A549 (cell line): ENCODE data around the gene B9D1. TPM values are rescaled to one million over a fixed set of nuclear protein-coding genes. Genes with fewer than 3 reads are reported as not detected.

Experiments used
- ATAC-seq, 2 experiments: fragments of 200-7000 bp in 1 of 2; fragments of >200 bp in 1 of 2; cut with Nextera tagmentation in 1 of 2; cut with Tn5 transposase in 1 of 2; 3 replicates each; pipeline versions ENCODE4 v1.8.0 to v1.9.1; 2018 to 2020; ENCODE audit warnings: mild to moderate bottlenecking in 1 of 2, moderate library complexity in 1 of 2
- CTCF ChIA-PET: fragments of 300-600 bp; sonication (Branson Sonifier 250); formaldehyde crosslinking; extraction: SDS; loops from one replicate; lab custom pipeline; 2021; ENCODE audit warnings: antibody characterized with exemption, inconsistent platforms; lab: Yijun Ruan, JAX
- POLR2A ChIA-PET: fragments of 350-600 bp; formaldehyde crosslinking; extraction: SDS; loops from one replicate; lab custom pipeline; 2021; ENCODE audit warnings: antibody characterized with exemption, inconsistent platforms; lab: Yijun Ruan, JAX
- DNase-seq, 2 experiments: peaks; one replicate each; pipeline versions ENCODE4 v3.0.0 to v3.0.0-alpha.2; 2011 to 2016; ENCODE audit warnings: low read depth in 1 of 2, low spot score in 1 of 2
- FAIRE-seq: peaks from 2 replicates; lab custom pipeline; 2011; peaks lifted over from hg19 to GRCh38; lab: Jason Lieb, UNC
- H3K27ac ChIP-seq, 2 experiments: fragments of >200 bp; sonication (Bioruptor Twin); formaldehyde crosslinking; 3 replicates each; pipeline ENCODE4 v1.5.1; 2016 to 2017
- H3K4me1 ChIP-seq: fragments of >200 bp; sonication (Bioruptor Twin); formaldehyde crosslinking; 3 replicates; pipeline ENCODE4 v1.6.1; 2016
- H3K4me2 ChIP-seq: fragments of >200 bp; sonication (Bioruptor Twin); formaldehyde crosslinking; 3 replicates; pipeline ENCODE4 v1.6.1; 2016
- H3K4me3 ChIP-seq: fragments of >200 bp; sonication (Bioruptor Twin); formaldehyde crosslinking; 3 replicates; pipeline ENCODE4 v1.5.1; 2016
- H3K9me3 ChIP-seq: fragments of >200 bp; sonication (Bioruptor Twin); formaldehyde crosslinking; 3 replicates; pipeline ENCODE4 v1.6.1; 2016
- CBX2 ChIP-seq: fragments of 200-600 bp; sonication (generic); IDR thresholded peaks from 2 replicates; pipeline ENCODE4 v1.6.1; 2016; ENCODE audit warnings: low read depth, mild to moderate bottlenecking, borderline replicate concordance
- EHMT2 ChIP-seq: fragments of 200-600 bp; sonication (generic); IDR thresholded peaks from 2 replicates; pipeline ENCODE4 v1.6.1; 2016; ENCODE audit warnings: antibody characterized with exemption, low read depth, mild to moderate bottlenecking, moderate library complexity
- ELK1 ChIP-seq: fragments of 150-350 bp; IDR thresholded peaks from 2 replicates; pipeline ENCODE4 v1.6.1; 2014; ENCODE audit warnings: low read depth, mild to moderate bottlenecking, low read length
- ESRRA ChIP-seq: fragments of 150-350 bp; IDR thresholded peaks from 2 replicates; pipeline ENCODE4 v1.6.1; 2014; ENCODE audit warnings: mild to moderate bottlenecking, low read length, borderline replicate concordance
- FOSL2 ChIP-seq, 2 experiments: fragments of 450-650 bp in 1 of 2; fragments of >200 bp in 1 of 2; sonication (Bioruptor Twin) in 1 of 2; formaldehyde crosslinking; IDR thresholded peaks; 2 replicates each; pipeline versions ENCODE4 v1.5.0 to v1.6.1; 2016 to 2020; ENCODE audit warnings: mild to moderate bottlenecking in 1 of 2, moderate library complexity in 1 of 2
- FOXS1 ChIP-seq: fragments of 250-450 bp; sonication (Bioruptor Pico); IDR thresholded peaks from 2 replicates; pipeline ENCODE4 v1.5.0; 2020; ENCODE audit warnings: mild to moderate bottlenecking, moderate library complexity
- HDAC2 ChIP-seq: fragments of 200-600 bp; sonication (generic); IDR thresholded peaks from 2 replicates; pipeline ENCODE4 v1.6.1; 2016
- HOXB13 ChIP-seq: fragments of 250-450 bp; sonication (Bioruptor Pico); IDR thresholded peaks from 2 replicates; pipeline ENCODE4 v1.5.0; 2020; ENCODE audit warnings: low read depth, mild to moderate bottlenecking, moderate library complexity
- JUN ChIP-seq, 2 experiments: fragments of >200 bp; sonication (Bioruptor Twin); formaldehyde crosslinking; IDR thresholded peaks; 2 replicates in 1 of 2; 3 replicates in 1 of 2; pipeline ENCODE4 v1.6.1; 2016 to 2017
- JUNB ChIP-seq: fragments of >200 bp; sonication (Bioruptor Twin); formaldehyde crosslinking; IDR thresholded peaks from 2 replicates; pipeline ENCODE4 v1.6.1; 2016
- MYC ChIP-seq: IDR thresholded peaks from 2 replicates; pipeline ENCODE4 v1.6.1; 2012; ENCODE audit warnings: mild to moderate bottlenecking, inconsistent platforms, low read length, improper control_type of control experiment, borderline replicate concordance
- NR3C1 ChIP-seq: fragments of >200 bp; sonication (Bioruptor Twin); formaldehyde crosslinking; IDR thresholded peaks from 3 replicates; pipeline ENCODE4 v1.6.1; 2017
- PHF8 ChIP-seq: fragments of 200-600 bp; sonication (generic); IDR thresholded peaks from 2 replicates; pipeline ENCODE4 v1.6.1; 2016; ENCODE audit warnings: low read depth, mild to moderate bottlenecking, antibody characterized with exemption, moderate library complexity, borderline replicate concordance
- POLR2AphosphoS2 ChIP-seq: conservative IDR thresholded peaks from 2 replicates; pipeline ENCODE4 v1.6.1; 2012; ENCODE audit warnings: low read length, improper control_type of control experiment, inconsistent platforms
- RAD21 ChIP-seq, 2 experiments: fragments of >200 bp in 1 of 2; sonication (Bioruptor Twin) in 1 of 2; formaldehyde crosslinking in 1 of 2; IDR thresholded peaks in 1 of 2; conservative IDR thresholded peaks in 1 of 2; 2 replicates in 1 of 2; 3 replicates in 1 of 2; pipeline ENCODE4 v1.6.1; 2012 to 2018; ENCODE audit warnings: inconsistent platforms in 1 of 2
- RCOR1 ChIP-seq: fragments of 150-350 bp; IDR thresholded peaks from 2 replicates; pipeline ENCODE4 v1.6.1; 2014; ENCODE audit warnings: antibody characterized with exemption, low read length, low read depth
- RFX5 ChIP-seq: fragments of 450-650 bp; IDR thresholded peaks from 2 replicates; pipeline ENCODE4 v1.7.1; 2014; ENCODE audit warnings: antibody characterized with exemption, mild to moderate bottlenecking, moderate library complexity
- SMC3 ChIP-seq: fragments of >200 bp; sonication (Bioruptor Twin); formaldehyde crosslinking; IDR thresholded peaks from 3 replicates; pipeline ENCODE4 v1.6.1; 2018; ENCODE audit warnings: inconsistent platforms
- TFCP2L1 ChIP-seq: fragments of 250-450 bp; sonication (Bioruptor Pico); IDR thresholded peaks from 2 replicates; pipeline ENCODE4 v1.5.0; 2021; ENCODE audit warnings: mild to moderate bottlenecking
- ZC3H11A ChIP-seq: fragments of 450-650 bp; IDR thresholded peaks from 2 replicates; pipeline ENCODE4 v1.6.1; 2014; ENCODE audit warnings: antibody characterized with exemption, mild to moderate bottlenecking
- ZFP36 ChIP-seq: fragments of 450-650 bp; IDR thresholded peaks from 2 replicates; pipeline ENCODE4 v1.6.1; 2014; ENCODE audit warnings: borderline replicate concordance; ENCODE audit not compliant: partially characterized antibody
- ZSCAN20 ChIP-seq: fragments of 250-450 bp; sonication (Bioruptor Pico); IDR thresholded peaks from 2 replicates; pipeline ENCODE4 v1.8.0; 2022; ENCODE audit warnings: mild to moderate bottlenecking, moderate library complexity
- WGBS: methylation state at CpG from one replicate; pipeline ENCODE4 v1.1.6; 2017; ENCODE audit errors: missing lambda C conversion rate; 5-methylcytosine and 5-hydroxymethylcytosine counted together
- polyA plus RNA-seq, 4 experiments: library from polyadenylated mRNA; depleted of rRNA in 3 of 4; stranded (reverse); fragments of >200 nt; fragmentation: RNase III in 1 of 4; extraction: RNeasy Plus Mini Kit Qiagen cat#74134 plus additional on column Dnase treatment in 1 of 4; gene quantifications; 2 replicates in 3 of 4; 3 replicates in 1 of 4; pipeline ENCODE4 v1.2.3, GENCODE V29; 2011 to 2017
- TF ChIP-seq, protein P1 (sequence below): fragments of 250-450 bp; sonication (Bioruptor Pico); IDR thresholded peaks from 2 replicates; pipeline ENCODE4 v1.5.0; 2021; ENCODE audit warnings: mild to moderate bottlenecking, moderate library complexity, borderline replicate concordance
- TF ChIP-seq, protein P2 (sequence below): fragments of 200-600 bp; sonication (generic); IDR thresholded peaks from 2 replicates; pipeline ENCODE4 v1.6.1; 2016; ENCODE audit warnings: antibody characterized with exemption, mild to moderate bottlenecking, moderate library complexity

B9D1 gene
- polyA plus RNA-seq, 2 of the 4 experiments (the other 2 are of a cell fraction) = 48.2 to 60.6 TPM

- H3K9me3 ChIP-seq = peaks cover 9% of the 10 kb centered on the region; the same call in 2 of the 3 replicates
- H3K4me3 ChIP-seq = no peak overlapping the region
- CTCF ChIA-PET = interaction anchor here (0.7 to 9.6 kb wide), 5 partner anchors 8 to 124 kb away, joined by 3 to 62 read pairs (median 5); no protein-coding TSS in a partner anchor
- FAIRE-seq (no peak), DNase-seq (no peak), ATAC-seq (no peak)
- H3K4me1 ChIP-seq = peaks cover 14% of the 10 kb centered on the region
- H3K4me2 ChIP-seq = no peak overlapping the region
- TF ChIP-seq RFX5 (no peak), POLR2AphosphoS2 (no peak), CBX2 (no peak), JUNB (no peak), RCOR1 (no peak), MYC (no peak), PHF8 (no peak), RAD21 (conservative IDR thresholded peaks at IDR 0.05 in 1 of 2, IDR thresholded peaks at IDR 0.05 in 1 of 2) (no peak), HDAC2 (no peak), EHMT2 (no peak), SMC3 (no peak), FOSL2 (IDR thresholded peaks at IDR 0.05) (no peak), FOSL2 (CRISPR knock-in tag; IDR thresholded peaks at IDR 0.05) (no peak), ZC3H11A (no peak), FOXS1 (no peak), HOXB13 (CRISPR knock-in tag) (no peak), ESRRA (no peak)
- TF ChIP-seq, protein P1, sequence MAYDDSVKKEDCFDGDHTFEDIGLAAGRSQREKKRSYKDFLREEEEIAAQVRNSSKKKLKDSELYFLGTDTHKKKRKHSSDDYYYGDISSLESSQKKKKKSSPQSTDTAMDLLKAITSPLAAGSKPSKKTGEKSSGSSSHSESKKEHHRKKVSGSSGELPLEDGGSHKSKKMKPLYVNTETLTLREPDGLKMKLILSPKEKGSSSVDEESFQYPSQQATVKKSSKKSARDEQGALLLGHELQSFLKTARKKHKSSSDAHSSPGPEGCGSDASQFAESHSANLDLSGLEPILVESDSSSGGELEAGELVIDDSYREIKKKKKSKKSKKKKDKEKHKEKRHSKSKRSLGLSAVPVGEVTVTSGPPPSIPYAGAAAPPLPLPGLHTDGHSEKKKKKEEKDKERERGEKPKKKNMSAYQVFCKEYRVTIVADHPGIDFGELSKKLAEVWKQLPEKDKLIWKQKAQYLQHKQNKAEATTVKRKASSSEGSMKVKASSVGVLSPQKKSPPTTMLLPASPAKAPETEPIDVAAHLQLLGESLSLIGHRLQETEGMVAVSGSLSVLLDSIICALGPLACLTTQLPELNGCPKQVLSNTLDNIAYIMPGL (CRISPR knock-in tag) = no peak
- POLR2A ChIA-PET = no interaction called here
- no peak overlapping the region for H3K27ac ChIP-seq
- WGBS = 95% methylated on average over 1 of the region's 1 CpG
These were observed 39.7 kb downstream of the B9D1 start for GRCh38 chr17:19322861-19323260.

DNA sequence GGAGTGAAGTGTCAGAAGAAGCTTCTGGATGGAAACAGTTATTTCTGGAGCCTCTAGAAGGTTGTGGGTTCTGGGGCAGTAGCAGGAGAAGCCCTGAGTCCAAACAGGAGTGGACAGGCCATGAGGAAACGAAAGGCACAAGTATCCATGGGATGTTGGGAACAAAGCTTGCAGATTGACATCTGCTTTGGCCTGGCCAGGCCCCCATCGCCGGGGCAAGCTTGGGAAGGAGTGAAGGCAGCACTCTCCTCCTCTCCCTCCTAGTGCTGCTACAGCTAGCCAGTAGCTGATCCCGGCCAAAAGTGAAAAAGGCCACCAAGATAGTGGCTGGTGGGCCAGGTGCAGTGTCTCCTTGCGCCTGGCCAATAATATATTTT, 40.4 kb downstream of the B9D1 start:
- no peak for TF ChIP-seq JUN (IDR thresholded peaks at IDR 0.05)
- TF ChIP-seq ZFP36 = no peak
- no peak for TF ChIP-seq ZSCAN20 (CRISPR knock-in tag)
- no peak for TF ChIP-seq NR3C1
- TF ChIP-seq, protein P2, sequence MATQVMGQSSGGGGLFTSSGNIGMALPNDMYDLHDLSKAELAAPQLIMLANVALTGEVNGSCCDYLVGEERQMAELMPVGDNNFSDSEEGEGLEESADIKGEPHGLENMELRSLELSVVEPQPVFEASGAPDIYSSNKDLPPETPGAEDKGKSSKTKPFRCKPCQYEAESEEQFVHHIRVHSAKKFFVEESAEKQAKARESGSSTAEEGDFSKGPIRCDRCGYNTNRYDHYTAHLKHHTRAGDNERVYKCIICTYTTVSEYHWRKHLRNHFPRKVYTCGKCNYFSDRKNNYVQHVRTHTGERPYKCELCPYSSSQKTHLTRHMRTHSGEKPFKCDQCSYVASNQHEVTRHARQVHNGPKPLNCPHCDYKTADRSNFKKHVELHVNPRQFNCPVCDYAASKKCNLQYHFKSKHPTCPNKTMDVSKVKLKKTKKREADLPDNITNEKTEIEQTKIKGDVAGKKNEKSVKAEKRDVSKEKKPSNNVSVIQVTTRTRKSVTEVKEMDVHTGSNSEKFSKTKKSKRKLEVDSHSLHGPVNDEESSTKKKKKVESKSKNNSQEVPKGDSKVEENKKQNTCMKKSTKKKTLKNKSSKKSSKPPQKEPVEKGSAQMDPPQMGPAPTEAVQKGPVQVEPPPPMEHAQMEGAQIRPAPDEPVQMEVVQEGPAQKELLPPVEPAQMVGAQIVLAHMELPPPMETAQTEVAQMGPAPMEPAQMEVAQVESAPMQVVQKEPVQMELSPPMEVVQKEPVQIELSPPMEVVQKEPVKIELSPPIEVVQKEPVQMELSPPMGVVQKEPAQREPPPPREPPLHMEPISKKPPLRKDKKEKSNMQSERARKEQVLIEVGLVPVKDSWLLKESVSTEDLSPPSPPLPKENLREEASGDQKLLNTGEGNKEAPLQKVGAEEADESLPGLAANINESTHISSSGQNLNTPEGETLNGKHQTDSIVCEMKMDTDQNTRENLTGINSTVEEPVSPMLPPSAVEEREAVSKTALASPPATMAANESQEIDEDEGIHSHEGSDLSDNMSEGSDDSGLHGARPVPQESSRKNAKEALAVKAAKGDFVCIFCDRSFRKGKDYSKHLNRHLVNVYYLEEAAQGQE = no peak
- no peak for TF ChIP-seq RAD21 (conservative IDR thresholded peaks at IDR 0.05 in 1 of 2, IDR thresholded peaks at IDR 0.05 in 1 of 2)
- no peak for TF ChIP-seq TFCP2L1 (CRISPR knock-in tag)
- TF ChIP-seq CBX2 = no peak
- TF ChIP-seq ELK1 = no peak
- no peak for TF ChIP-seq HOXB13 (CRISPR knock-in tag)
- Histone ChIP-seq H3K27ac (no peak overlapping the region), H3K4me1 (peaks cover 9% of the 10 kb centered on the region; the same call in 2 of the 3 replicates), H3K4me2 (no peak overlapping the region), H3K9me3 (peaks cover 9% of the 10 kb centered on the region; the same call in 2 of the 3 replicates), H3K4me3 (no peak overlapping the region)
- WGBS = 96% methylated on average over 5 of the region's 5 CpGs
- FAIRE-seq (no peak), DNase-seq (no peak), ATAC-seq (no peak)
- ChIA-PET POLR2A (no interaction called here), CTCF (interaction anchor here (0.6 to 9.6 kb wide), 8 partner anchors 9 to 211 kb away, joined by 3 to 62 read pairs (median 4); partner anchors contain the start of gene B9D1)
